HG02759 (cell line): Measurements from ENCODE around the gene ALDOB.
A peak's percentile ranks its signal among the peaks of the same experiment; 100 is the strongest.
"Not testable (repeated sequence)": the region's sequence is repeated elsewhere in the genome, so short reads cannot be mapped to it uniquely, and the experiment has no call there.

Experiments
- ATAC-seq: cut with Tn5 transposase; IDR thresholded peaks from one replicate; pipeline ENCODE4 v1.9.1; 2021; ENCODE audit warnings: mild to moderate bottlenecking, moderate library complexity; ENCODE audit not compliant: unreplicated experiment

The ALDOB gene

GRCh38 chr9:101388507-101388993, 47.0 kb downstream of the ALDOB start:
- ATAC-seq = no peak

GRCh38 chr9:101387871-101388506, 47.6 kb downstream of the ALDOB start:
- peak; percentile 71 for ATAC-seq

- ATAC-seq = not testable (repeated sequence)
Measured at GRCh38 chr9:101384873-101385536, 50.6 kb downstream of the ALDOB start, which contains the start of gene BAAT. TSS of gene BAAT (minus strand) at chr9:101385006. CDS start at chr9:101371404, 13,602 bp downstream.

- no peak for ATAC-seq
Measured at GRCh38 chr9:101383361-101383760, 52.2 kb downstream of the ALDOB start.

GRCh38 chr9:101381833-101382342, 53.7 kb downstream of the ALDOB start:
- ATAC-seq = no peak

- no peak for ATAC-seq
Measured at GRCh38 chr9:101381118-101381517, 54.5 kb downstream of the ALDOB start.

GRCh38 chr9:101380295-101380694, 55.3 kb downstream of the ALDOB start:
- no peak for ATAC-seq

GRCh38 chr9:101376111-101376848, 59.3 kb downstream of the ALDOB start:
- ATAC-seq = no peak

GRCh38 chr9:101375546-101375945, 60.0 kb downstream of the ALDOB start:
- ATAC-seq = no peak

- ATAC-seq = no peak
Measured at GRCh38 chr9:101372327-101373118, 63.1 kb downstream of the ALDOB start.

- no peak for ATAC-seq
Measured at GRCh38 chr9:101371813-101372212, 63.8 kb downstream of the ALDOB start.
